K562 (cell line): ENCODE measurements around the gene U2SURP. TPM values are rescaled to one million over a fixed set of nuclear protein-coding genes. Genes with fewer than 3 reads are reported as not detected.

Experiments used
- BCLAF1 ChIP-seq, 2 experiments: fragments of 450-650 bp in 1 of 2; IDR thresholded peaks; 2 replicates each; pipeline ENCODE4 v1.6.1; 2011 to 2017; ENCODE audit warnings: low read depth in 2 of 2, antibody characterized with exemption in 1 of 2, borderline replicate concordance in 1 of 2, low read length in 1 of 2, mild to moderate bottlenecking in 1 of 2, mixed read lengths in 1 of 2; ENCODE audit not compliant: control insufficient read depth in 1 of 2
- CBFA2T3 ChIP-seq: fragments of 450-650 bp; IDR thresholded peaks from 2 replicates; pipeline ENCODE4 v1.6.1; 2017
- CCNT2 ChIP-seq: IDR thresholded peaks from 2 replicates; pipeline ENCODE4 v1.6.1; 2011; ENCODE audit warnings: borderline replicate concordance, low read depth, mild to moderate bottlenecking, moderate library complexity, mixed read lengths, low read length; ENCODE audit not compliant: insufficient read length; ENCODE audit errors: extremely low read depth
- CHD4 ChIP-seq: fragments of 200-600 bp; sonication (generic); IDR thresholded peaks from 3 replicates; pipeline ENCODE4 v1.6.1; 2012; ENCODE audit warnings: low read depth, mild to moderate bottlenecking, mixed read lengths, low read length, inconsistent platforms; ENCODE audit not compliant: insufficient read depth, insufficient replicate concordance, poor library complexity, severe bottlenecking
- KLF16 ChIP-seq: IDR thresholded peaks from 2 replicates; pipeline ENCODE4 v1.6.1; 2016; ENCODE audit warnings: antibody characterized with exemption
- NCOA2 ChIP-seq, 2 experiments: fragments of 450-650 bp; IDR thresholded peaks; 2 replicates each; pipeline ENCODE4 v1.6.1; 2018; ENCODE audit warnings: mild to moderate bottlenecking in 2 of 2, moderate library complexity in 1 of 2; ENCODE audit not compliant: partially characterized antibody in 2 of 2
- PHB2 ChIP-seq: fragments of 450-650 bp; IDR thresholded peaks from 2 replicates; pipeline ENCODE4 v1.6.1; 2017; ENCODE audit warnings: low read depth
- PRMT5 ChIP-seq: sonication (generic); formaldehyde crosslinking; IDR thresholded peaks from 2 replicates; pipeline ENCODE4 v1.5.0; 2020; ENCODE audit warnings: missing genetic modification reagents
- RFX5 ChIP-seq: IDR thresholded peaks from 2 replicates; pipeline ENCODE4 v1.6.1; 2011; ENCODE audit warnings: low read depth, mild to moderate bottlenecking, improper control_type of control experiment, low read length
- SMARCB1 ChIP-seq: IDR thresholded peaks from 2 replicates; pipeline ENCODE4 v1.6.1; 2011; ENCODE audit warnings: improper control_type of control experiment, low read depth; ENCODE audit not compliant: insufficient read length
- SREBF2 ChIP-seq: sonication (generic); formaldehyde crosslinking; IDR thresholded peaks from 2 replicates; pipeline ENCODE4 v1.4.0; 2020; ENCODE audit warnings: mild to moderate bottlenecking, missing genetic modification reagents
- TAF9B ChIP-seq: fragments of 450-650 bp; IDR thresholded peaks from 2 replicates; pipeline ENCODE4 v1.6.1; 2018; ENCODE audit warnings: mild to moderate bottlenecking; ENCODE audit not compliant: partially characterized antibody
- ZNF175 ChIP-seq: fragments of 200-800 bp; sonication (Bioruptor generic); IDR thresholded peaks from 2 replicates; pipeline ENCODE4 v1.6.1; 2016; ENCODE audit warnings: low read depth, mild to moderate bottlenecking, missing genetic modification characterization, missing compliant biosample characterization
- ZNF224 ChIP-seq: sonication (generic); formaldehyde crosslinking; IDR thresholded peaks from 2 replicates; pipeline ENCODE4 v1.8.0; 2022; ENCODE audit warnings: mild to moderate bottlenecking, missing genetic modification reagents
- ZNF785 ChIP-seq: fragments of 250-450 bp; sonication (Bioruptor Pico); IDR thresholded peaks from 2 replicates; pipeline ENCODE4 v1.4.0; 2020; ENCODE audit warnings: mild to moderate bottlenecking
- polyA plus RNA-seq, 8 experiments: library from polyadenylated mRNA; depleted of rRNA in 4 of 8; stranded (reverse) in 5 of 8; unstranded in 3 of 8; fragments of >200 nt; fragmentation: Nextera tagmentation in 2 of 8; fragmentation: Illumina TruSeq in 1 of 8; extraction: Ambion mirVana in 2 of 8; extraction: Trizol in 1 of 8; gene quantifications; 2 replicates each; pipeline versions ENCODE4 v1.2.1 to v1.2.3, GENCODE V29; 2011 to 2014; ENCODE audit warnings: inconsistent platforms in 1 of 8, missing spikeins in 1 of 8
- total RNA-seq, 7 experiments: library from RNA; depleted of rRNA in 6 of 7; stranded (reverse); fragments of >200 nt in 6 of 7; fragmentation: Illumina TruSeq in 2 of 7; extraction: Trizol in 2 of 7; gene quantifications; 2 replicates each; pipeline versions ENCODE4 v1.2.1 to v1.2.3, GENCODE V29; 2011 to 2021; ENCODE audit warnings: low replicate concordance in 1 of 7
- TF ChIP-seq, protein P1 (sequence below): IDR thresholded peaks from 2 replicates; pipeline ENCODE4 v1.6.1; 2014; ENCODE audit warnings: antibody characterized with exemption
- TF ChIP-seq, protein P2 (sequence below): sonication (generic); formaldehyde crosslinking; IDR thresholded peaks from 2 replicates; pipeline ENCODE4 v1.8.0; 2022; ENCODE audit warnings: mild to moderate bottlenecking, missing genetic modification reagents

U2SURP gene
- total and polyA plus RNA-seq, 9 of the 15 experiments (the other 6 are each of a cell fraction or from before 2014, with no cell fraction given) = 128 to 322 (median 191) TPM

DNA sequence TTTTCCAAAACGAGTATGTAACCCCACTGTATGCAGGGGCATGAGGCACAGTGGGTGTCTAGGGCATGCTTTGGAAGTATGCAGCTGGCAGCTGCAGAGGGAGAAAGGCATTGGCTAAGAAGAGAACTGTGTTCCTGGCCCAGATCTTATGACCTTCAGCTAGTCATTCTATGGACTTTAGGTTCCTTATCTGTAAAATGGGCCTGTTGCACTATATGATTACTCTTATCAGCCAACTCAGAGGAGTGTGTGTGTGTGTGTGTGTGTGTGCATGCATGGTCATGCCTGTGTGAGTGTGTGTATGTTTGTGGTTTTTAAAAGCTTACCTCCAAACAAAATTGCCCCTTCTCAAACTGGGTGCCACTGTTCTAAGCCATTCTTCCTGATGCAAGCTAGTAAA lies 90.8 kb downstream of the U2SURP start (continued):
- TF ChIP-seq CCNT2 (no peak), PHB2 (no peak), CBFA2T3 (peak; percentile 90), TAF9B (no peak), SMARCB1 (no peak), NCOA2 (IDR thresholded peaks at IDR 0.05; ENCODE audit: partially characterized antibody in 2 of 2) (no peak), RFX5 (no peak), ZNF785 (CRISPR knock-in tag) (no peak), KLF16 (no peak), CHD4 (peak; percentile 62), SREBF2 (CRISPR knock-in tag) (no peak), BCLAF1 (IDR thresholded peaks at IDR 0.05; ENCODE audit: borderline replicate concordance in 1 of 2, control insufficient read depth in 1 of 2, low read depth in 2 of 2, low read length in 1 of 2) (no peak), ZNF224 (CRISPR knock-in tag) (no peak), ZNF175 (no peak), PRMT5 (CRISPR knock-in tag) (no peak)
- TF ChIP-seq, protein P1, sequence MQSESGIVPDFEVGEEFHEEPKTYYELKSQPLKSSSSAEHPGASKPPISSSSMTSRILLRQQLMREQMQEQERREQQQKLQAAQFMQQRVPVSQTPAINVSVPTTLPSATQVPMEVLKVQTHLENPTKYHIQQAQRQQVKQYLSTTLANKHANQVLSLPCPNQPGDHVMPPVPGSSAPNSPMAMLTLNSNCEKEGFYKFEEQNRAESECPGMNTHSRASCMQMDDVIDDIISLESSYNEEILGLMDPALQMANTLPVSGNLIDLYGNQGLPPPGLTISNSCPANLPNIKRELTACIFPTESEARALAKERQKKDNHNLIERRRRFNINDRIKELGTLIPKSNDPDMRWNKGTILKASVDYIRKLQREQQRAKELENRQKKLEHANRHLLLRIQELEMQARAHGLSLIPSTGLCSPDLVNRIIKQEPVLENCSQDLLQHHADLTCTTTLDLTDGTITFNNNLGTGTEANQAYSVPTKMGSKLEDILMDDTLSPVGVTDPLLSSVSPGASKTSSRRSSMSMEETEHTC = no peak
- TF ChIP-seq, protein P2, sequence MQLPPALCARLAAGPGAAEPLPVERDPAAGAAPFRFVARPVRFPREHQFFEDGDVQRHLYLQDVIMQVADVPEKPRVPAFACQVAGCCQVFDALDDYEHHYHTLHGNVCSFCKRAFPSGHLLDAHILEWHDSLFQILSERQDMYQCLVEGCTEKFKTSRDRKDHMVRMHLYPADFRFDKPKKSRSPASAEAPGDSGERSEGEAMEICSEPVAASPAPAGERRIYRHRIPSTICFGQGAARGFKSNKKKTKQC = no peak
